Loucy (cell line): ENCODE data around the gene FUT7.

ENCODE experiments used
- H2AFZ ChIP-seq: fragments of 200-600 bp; sonication (generic); 2 replicates; pipeline ENCODE4 v1.6.0; 2016; ENCODE audit warnings: antibody characterized with exemption, mild to moderate bottlenecking, low read length, moderate library complexity
- H3F3A ChIP-seq: fragments of 200-600 bp; 2 replicates; pipeline ENCODE4 v1.6.0; 2016; ENCODE audit warnings: antibody characterized with exemption, low read depth, mild to moderate bottlenecking
- H3K27me3 ChIP-seq: fragments of 200-600 bp; sonication (generic); 2 replicates; pipeline ENCODE4 v1.6.1; 2014; ENCODE audit warnings: low read length, mild to moderate bottlenecking; ENCODE audit not compliant: insufficient read depth, poor library complexity, severe bottlenecking
- H3K36me3 ChIP-seq: fragments of 200-600 bp; sonication (generic); 2 replicates; pipeline ENCODE4 v1.6.1; 2016; ENCODE audit warnings: low read length; ENCODE audit not compliant: insufficient read depth
- H3K4me1 ChIP-seq: fragments of 200-600 bp; sonication (generic); 2 replicates; pipeline ENCODE4 v1.5.1; 2014; ENCODE audit warnings: low read length, mild to moderate bottlenecking; ENCODE audit not compliant: insufficient read depth, poor library complexity, severe bottlenecking
- H3K4me2 ChIP-seq: fragments of 200-600 bp; sonication (generic); 2 replicates; pipeline ENCODE4 v1.6.0; 2014; ENCODE audit warnings: antibody characterized with exemption, low read length, low read depth, mild to moderate bottlenecking; ENCODE audit not compliant: poor library complexity, severe bottlenecking
- H3K4me3 ChIP-seq: fragments of 200-600 bp; sonication (generic); 2 replicates; pipeline ENCODE4 v1.5.1; 2014; ENCODE audit warnings: low read length, mild to moderate bottlenecking, mixed read lengths; ENCODE audit not compliant: poor library complexity, severe bottlenecking
- H3K79me2 ChIP-seq: fragments of 200-600 bp; sonication (generic); 2 replicates; pipeline ENCODE4 v1.6.1; 2014; ENCODE audit warnings: low read length; ENCODE audit not compliant: insufficient read depth
- H3K9ac ChIP-seq: fragments of 200-600 bp; sonication (generic); 2 replicates; pipeline ENCODE4 v1.6.0; 2014; ENCODE audit warnings: mild to moderate bottlenecking, low read depth, low read length, moderate library complexity; ENCODE audit not compliant: poor library complexity, severe bottlenecking
- H3K9me2 ChIP-seq: fragments of 200-600 bp; sonication (generic); replicated peaks from 2 replicates; pipeline ENCODE4 v1.6.1; 2016; ENCODE audit warnings: low read depth, low read length, mixed read lengths
- H3K9me3 ChIP-seq: fragments of 200-600 bp; sonication (generic); 2 replicates; pipeline ENCODE4 v1.6.1; 2014; ENCODE audit warnings: mild to moderate bottlenecking, antibody characterized with exemption, low read length, low read depth; ENCODE audit not compliant: insufficient read depth
- H4K20me1 ChIP-seq: fragments of 200-600 bp; sonication (generic); 2 replicates; pipeline ENCODE4 v1.6.0; 2014; ENCODE audit warnings: antibody characterized with exemption, low read length, mild to moderate bottlenecking; ENCODE audit not compliant: insufficient read depth, poor library complexity, severe bottlenecking
- CTCF ChIP-seq: fragments of 200-600 bp; sonication (generic); conservative IDR thresholded peaks from 2 replicates; pipeline ENCODE4 v1.5.1; 2014; ENCODE audit warnings: mild to moderate bottlenecking, antibody characterized with exemption, low read length
- EZH2phosphoT487 ChIP-seq: fragments of 200-600 bp; IDR thresholded peaks from 2 replicates; pipeline ENCODE4 v1.6.1; 2018; ENCODE audit warnings: antibody characterized with exemption, mild to moderate bottlenecking, moderate library complexity, borderline replicate concordance

Gene FUT7

GRCh38 chr9:137053944-137054931 is 22.4 kb upstream of the FUT7 start, which contains the start of gene ENTPD2:
Gene ENTPD2 (minus strand): TSS chr9:137054061. CDS start chr9:137053997, 64 bp downstream.
- no peak for TF ChIP-seq EZH2phosphoT487
- TF ChIP-seq CTCF = no peak
- H3F3A ChIP-seq = no peaks in the 10 kb centered on the region
- no peak within 1 kb of the TSS for H3K9ac ChIP-seq
- H3K4me2 ChIP-seq = no peak within 1 kb of the TSS
- H3K27me3 ChIP-seq = no peaks in the 10 kb centered on the region
- no peaks in the 10 kb centered on the region for H3K4me1 ChIP-seq
- no peaks in the 10 kb centered on the region for H3K9me3 ChIP-seq
- H3K79me2 ChIP-seq = no peaks in the 10 kb centered on the region
- H2AFZ ChIP-seq = no peak within 1 kb of the TSS
- H3K9me2 ChIP-seq = no peaks in the 10 kb centered on the region
- no peak within 1 kb of the TSS for H3K4me3 ChIP-seq
- no peaks in the 10 kb centered on the region for H3K36me3 ChIP-seq
- no peaks in the 10 kb centered on the region for H4K20me1 ChIP-seq

DNA sequence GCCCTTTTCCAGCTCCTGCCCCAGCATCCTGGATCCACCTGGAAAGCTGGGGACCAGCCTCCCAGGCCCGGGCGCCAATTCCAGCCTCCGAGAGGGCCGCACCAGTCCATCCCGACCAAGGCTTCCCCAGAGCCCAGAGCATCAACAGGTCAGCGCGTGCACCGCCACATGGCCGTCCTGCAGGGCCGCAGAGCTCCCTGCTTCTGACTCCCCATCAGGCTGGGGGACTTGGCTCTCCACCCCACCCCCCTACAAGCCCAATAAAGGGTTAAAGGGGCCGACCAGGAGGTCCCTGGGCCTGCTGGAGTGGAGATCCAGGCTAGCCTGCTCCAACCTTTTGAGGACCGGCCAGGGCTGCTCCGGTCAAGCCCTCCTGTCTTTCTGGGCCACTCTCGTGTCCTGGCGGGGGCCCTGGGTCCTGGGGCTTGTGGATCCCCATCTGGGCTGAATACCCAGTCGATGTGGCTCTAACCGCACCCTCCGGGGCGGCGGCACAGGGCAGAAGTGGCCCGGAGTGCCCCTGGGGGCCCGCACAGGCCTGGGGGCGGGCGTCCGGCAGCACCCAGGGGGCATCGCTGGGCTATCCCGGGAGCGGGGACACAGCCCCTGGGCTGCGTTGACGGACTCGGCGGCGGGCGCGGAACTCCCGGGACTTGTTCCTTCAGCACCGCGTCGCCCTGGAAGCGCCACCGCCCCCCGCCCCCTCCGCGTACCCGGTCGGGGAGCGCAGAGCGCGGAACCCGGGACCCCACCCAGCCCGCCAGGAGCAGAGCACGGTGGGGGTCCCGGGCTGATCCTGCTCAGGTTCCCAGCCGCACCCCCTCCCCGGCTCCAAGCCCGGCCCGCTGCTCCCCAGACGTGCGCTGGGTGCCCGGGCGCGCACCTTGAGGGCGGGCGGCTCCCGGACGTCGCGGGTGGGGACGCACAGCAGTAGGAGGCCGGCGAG is 21.4 kb upstream of the FUT7 start:
- no peaks in the 10 kb centered on the region for H3K4me1 ChIP-seq
- H2AFZ ChIP-seq = no peak overlapping the region
- H3K9ac ChIP-seq = no peak overlapping the region
- no peak overlapping the region for H3K4me3 ChIP-seq
- H3K4me2 ChIP-seq = no peak overlapping the region
- no peaks in the 10 kb centered on the region for H3F3A ChIP-seq
- no peaks in the 10 kb centered on the region for H3K9me2 ChIP-seq
- H3K36me3 ChIP-seq = no peaks in the 10 kb centered on the region
- TF ChIP-seq EZH2phosphoT487 (no peak), CTCF (no peak)
- no peaks in the 10 kb centered on the region for H3K79me2 ChIP-seq
- no peaks in the 10 kb centered on the region for H4K20me1 ChIP-seq
- no peaks in the 10 kb centered on the region for H3K27me3 ChIP-seq
- H3K9me3 ChIP-seq = no peaks in the 10 kb centered on the region

DNA sequence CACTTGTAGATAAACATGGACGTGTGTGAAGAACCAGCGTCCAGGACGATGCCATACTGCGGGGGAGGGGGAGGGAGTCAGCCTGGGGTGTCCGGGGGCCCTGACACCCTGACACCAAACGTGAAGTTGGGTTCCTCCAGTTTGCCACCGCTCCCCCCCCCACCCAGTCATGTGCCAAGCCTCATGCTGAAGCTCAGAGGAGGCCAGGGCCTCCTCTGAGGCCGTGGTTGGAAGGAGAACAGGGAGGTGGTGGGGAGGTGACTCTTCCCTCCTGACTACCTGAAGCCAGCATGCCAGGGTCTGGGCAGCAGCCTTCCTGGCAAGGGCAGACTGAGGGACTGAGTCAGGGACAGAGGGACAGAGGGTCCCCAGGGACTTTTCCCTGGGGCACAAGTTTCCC is 20.4 kb upstream of the FUT7 start:
- Histone ChIP-seq H3K9me3 (no peaks in the 10 kb centered on the region), H3K9ac (no peak overlapping the region), H3K4me2 (no peak overlapping the region), H2AFZ (no peak overlapping the region), H3K27me3 (no peaks in the 10 kb centered on the region), H3K9me2 (no peaks in the 10 kb centered on the region), H3F3A (no peaks in the 10 kb centered on the region), H3K4me1 (no peaks in the 10 kb centered on the region), H4K20me1 (no peaks in the 10 kb centered on the region), H3K36me3 (no peaks in the 10 kb centered on the region), H3K4me3 (no peak overlapping the region), H3K79me2 (no peaks in the 10 kb centered on the region)
- TF ChIP-seq EZH2phosphoT487 = no peak
- no peak for TF ChIP-seq CTCF
